HG03439 (cell line): ENCODE data around the gene E2F4.

ENCODE experiments used
- ATAC-seq: cut with Tn5 transposase; IDR thresholded peaks from one replicate; pipeline ENCODE4 v1.9.1; 2021; ENCODE audit warnings: mild to moderate bottlenecking, moderate library complexity; ENCODE audit not compliant: unreplicated experiment

Gene E2F4

DNA sequence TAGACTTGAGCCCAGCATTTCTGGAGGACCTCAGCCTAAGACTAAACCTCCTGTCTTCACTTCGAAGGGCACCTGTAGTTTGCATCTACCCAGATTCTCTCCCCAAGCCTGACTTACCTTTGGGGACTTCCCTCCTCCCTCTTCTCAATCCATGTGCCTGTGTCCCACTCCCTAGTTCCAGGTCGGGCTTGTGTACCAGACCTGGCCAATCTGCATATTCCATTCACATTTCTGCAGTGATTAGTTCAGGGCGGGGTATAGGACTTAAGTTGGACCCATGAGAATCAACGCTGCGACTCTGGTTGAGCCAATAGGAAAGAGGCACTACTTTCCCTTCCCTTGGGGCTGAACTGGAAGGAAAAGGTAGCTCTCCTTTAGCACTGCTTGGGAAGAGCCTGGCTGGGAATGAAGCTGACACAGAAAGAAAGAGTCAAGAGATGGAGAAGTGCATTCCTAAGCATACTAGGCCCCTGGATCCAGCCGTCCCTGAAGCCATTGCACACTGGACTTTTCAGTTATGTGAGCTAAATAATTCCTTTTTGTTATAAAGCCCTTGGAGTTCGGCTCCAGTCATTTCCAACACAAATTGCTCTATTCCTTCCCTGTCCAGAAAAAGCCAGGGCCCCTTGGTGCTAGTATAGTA, 34.7 kb upstream of the E2F4 start:
- no peak for ATAC-seq

DNA sequence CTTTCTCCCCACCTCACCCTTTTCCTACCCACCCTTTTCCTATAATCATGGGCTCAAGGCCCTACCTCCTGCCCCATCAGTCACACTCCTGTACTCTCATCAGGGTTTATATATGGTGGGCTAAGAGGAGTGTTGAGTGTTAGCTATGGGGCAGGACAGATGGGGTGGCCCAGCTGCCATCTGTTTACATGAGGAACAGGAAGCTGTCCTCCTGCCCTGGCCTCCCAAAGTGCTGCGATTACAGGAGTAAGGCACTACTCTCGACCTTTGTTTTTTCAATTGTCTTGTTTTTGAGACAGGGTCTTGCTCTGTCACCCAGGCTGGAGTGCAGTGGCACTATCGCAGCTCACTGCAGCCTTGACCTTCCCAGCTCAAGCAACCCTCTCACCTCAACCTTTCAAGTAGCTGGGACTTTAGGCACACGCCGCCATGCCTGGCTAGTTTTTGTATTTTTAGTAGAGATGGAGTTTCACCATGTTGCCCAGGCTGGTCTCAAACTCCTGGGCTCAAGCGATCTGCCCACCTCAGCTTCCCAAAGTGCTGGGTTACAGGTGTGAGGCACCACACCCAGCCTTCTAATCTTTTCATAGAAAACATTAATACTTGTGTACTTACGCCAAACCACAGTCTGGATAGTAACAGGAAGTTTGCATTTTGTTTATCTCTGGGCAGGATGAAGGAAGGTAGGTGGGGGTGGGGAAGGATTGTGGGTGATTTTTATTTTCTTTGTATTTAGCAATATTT, 33.9 kb upstream of the E2F4 start:
- ATAC-seq = no peak

DNA sequence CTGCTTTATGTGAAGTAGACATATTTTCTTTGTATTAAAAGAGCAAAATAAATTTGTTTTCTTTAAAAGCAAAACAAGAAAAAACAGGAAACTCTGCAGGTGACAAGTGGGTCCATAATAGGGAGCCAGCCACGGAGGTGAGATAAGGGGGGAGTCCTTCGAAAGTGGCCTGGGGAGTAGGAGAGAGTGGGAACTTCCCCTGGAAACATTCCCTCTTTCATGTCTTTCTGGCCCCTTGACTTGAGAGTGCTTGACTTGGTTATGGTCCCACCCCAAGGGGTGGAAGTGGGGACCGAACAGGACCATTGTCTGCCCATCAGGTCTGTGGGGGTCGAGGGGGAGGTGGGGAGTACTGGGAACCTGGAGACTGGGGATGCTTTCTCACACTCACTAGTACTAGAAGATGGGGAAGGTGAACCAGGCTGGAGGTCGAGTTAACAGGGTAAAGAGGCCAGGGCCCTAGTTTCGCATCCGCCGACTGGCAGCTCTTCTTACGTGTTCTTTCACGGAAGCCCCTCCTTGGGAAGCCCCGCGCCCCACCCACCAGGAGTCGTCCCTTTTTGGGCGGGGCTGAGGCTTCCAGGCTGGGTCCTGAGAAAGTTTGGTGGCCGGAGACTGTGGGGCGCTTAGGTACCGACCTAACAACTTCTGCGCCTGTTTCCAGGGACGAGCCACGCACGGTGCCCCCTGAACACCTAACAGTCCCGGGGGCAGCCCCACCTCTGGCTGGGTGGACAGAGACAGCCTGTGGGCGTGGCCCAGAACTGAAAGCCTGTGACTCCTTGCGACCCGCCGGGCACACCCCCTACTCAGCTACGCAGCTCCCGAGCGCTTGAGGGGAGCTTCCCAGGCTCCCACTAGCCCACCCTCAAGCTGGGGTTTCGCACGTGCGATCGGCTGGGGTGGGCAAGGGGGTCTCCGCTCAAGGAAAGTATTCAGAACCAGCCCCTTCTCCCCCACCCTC, 33.0 kb upstream of the E2F4 start:
- ATAC-seq = peak; percentile 45

DNA sequence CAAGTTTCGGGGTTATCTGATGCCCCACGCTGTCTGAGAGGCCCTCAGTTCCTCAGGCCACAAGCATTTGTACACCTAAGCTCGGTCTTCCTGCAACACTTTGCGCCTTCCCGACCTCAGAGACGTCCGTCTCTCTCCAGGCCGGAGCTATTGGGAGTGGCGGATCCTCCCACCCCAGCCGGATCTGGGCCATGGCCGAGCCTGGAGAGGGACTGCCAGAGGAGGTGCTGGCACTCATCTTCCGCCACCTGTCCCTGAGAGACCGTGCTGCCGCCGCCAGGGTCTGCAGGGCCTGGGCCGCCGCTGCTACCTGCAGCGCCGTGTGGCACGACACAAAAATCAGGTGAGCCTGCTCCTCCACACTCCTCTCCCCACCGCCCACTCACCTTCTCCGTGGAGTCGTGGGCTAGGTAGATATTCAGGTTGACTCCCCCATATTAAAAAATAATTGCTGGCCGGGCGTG, 30.3 kb upstream of the E2F4 start:
- ATAC-seq = no peak

DNA sequence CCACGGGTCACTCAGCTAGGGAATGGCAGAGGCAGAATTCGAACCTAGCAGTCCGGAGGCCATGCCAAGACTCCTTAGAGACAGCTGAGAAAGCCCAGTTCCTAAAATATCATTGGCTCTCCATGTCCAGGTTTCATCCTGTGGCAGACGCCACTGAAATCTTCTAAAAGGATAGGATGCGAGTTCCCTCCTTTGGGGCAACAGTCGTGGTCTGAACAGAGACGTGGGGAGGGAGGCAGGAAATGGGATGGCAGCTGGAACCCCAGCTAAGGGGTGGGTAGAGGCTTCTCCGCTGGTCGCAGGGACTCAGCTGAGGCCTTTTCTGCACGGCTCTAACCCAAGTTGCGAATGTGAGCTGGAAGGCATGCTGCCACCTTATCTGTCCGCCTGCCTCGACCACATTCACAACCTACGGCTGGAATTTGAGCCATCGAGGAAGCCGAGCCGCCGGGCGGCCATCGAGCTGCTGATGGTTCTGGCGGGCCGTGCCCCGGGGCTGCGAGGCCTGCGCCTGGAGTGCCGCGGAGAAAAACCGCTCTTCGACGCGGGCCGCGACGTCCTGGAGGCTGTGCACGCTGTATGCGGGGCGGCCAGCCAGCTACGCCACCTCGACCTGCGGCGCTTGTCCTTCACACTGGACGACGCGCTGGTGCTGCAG, 29.3 kb upstream of the E2F4 start:
- no peak for ATAC-seq

DNA sequence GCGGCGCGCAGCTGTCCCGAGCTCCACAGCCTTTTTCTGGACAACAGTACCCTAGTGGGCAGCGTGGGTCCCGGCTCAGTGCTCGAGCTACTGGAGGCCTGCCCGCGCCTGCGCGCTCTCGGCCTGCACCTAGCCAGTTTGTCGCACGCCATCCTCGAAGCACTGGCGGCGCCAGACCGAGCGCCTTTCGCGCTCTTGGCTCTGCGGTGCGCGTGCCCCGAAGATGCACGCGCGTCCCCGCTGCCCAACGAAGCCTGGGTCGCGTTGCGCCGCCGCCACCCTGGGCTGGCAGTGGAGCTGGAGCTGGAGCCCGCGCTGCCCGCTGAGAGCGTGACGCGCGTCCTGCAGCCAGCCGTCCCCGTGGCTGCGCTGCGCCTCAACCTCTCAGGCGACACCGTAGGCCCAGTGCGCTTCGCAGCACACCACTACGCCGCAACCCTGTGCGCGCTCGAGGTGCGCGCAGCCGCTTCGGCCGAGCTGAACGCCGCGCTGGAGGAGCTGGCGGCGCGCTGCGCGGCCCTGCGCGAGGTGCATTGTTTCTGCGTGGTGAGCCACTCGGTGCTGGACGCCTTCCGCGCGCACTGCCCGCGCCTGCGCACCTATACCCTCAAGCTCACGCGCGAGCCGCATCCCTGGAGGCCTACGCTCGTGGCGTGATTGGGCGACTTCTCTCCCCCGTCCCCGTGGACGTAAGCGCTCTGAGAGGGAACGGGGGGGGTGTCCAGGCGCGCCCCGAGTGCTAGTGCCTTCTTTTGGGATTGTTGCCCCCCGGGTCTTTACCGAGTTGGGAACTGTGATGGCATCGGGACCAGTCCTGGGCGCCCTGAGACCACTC, 28.6 kb upstream of the E2F4 start:
- no peak for ATAC-seq

DNA sequence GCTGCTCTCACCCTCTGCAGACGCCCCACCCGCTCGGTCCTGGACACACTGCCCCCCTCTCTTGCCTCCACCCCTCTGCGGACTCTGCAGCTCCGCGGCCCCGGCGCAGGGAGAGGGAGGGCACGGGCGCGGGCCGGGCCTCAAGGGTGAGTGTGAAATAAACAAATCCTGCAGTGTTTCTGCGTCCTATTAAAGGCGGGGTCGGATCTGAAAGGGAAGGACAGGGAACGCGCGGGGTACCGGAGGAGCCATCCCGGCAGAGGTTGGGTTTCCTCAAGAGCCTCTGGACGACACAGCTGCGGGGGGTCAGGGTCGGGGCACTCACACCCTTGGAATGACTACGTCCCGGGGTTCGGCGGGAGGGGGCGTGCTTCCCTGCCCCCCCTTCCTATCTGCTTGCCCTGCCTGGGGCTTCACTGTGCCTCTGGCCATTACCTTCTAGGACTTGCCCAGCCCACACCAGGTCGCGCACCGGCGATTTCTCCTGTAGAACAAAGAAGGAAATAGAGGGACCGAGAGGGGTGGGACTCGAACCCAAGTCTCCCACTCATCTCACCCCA, 27.9 kb upstream of the E2F4 start:
- ATAC-seq = no peak

DNA sequence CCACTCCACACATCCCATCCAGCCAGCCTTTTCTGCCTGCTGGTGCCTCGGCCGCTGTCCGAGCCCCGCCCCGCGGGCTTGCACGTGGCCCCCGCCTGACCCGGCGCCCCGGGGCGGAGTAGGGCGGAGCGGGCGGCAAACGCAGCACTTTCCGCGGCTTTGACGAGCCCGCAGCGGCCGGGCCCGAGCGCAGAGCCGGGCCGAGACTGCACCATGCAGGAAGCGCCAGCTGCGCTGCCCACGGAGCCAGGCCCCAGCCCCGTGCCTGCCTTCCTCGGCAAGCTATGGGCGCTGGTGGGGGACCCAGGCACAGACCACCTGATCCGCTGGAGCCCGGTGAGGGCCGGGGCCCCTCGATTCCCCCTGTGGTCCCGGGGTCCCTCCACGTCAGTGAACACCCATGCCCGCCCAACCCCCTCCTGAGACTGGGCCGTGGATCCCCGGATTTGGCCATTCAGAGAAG, 27.3 kb upstream of the E2F4 start, which contains the start of gene HSF4:
Gene HSF4, plus strand, starts transcription at position 147 of the 463 bp plus-strand sequence. Its CDS starts 67 bp downstream, at position 214.
- no peak for ATAC-seq

DNA sequence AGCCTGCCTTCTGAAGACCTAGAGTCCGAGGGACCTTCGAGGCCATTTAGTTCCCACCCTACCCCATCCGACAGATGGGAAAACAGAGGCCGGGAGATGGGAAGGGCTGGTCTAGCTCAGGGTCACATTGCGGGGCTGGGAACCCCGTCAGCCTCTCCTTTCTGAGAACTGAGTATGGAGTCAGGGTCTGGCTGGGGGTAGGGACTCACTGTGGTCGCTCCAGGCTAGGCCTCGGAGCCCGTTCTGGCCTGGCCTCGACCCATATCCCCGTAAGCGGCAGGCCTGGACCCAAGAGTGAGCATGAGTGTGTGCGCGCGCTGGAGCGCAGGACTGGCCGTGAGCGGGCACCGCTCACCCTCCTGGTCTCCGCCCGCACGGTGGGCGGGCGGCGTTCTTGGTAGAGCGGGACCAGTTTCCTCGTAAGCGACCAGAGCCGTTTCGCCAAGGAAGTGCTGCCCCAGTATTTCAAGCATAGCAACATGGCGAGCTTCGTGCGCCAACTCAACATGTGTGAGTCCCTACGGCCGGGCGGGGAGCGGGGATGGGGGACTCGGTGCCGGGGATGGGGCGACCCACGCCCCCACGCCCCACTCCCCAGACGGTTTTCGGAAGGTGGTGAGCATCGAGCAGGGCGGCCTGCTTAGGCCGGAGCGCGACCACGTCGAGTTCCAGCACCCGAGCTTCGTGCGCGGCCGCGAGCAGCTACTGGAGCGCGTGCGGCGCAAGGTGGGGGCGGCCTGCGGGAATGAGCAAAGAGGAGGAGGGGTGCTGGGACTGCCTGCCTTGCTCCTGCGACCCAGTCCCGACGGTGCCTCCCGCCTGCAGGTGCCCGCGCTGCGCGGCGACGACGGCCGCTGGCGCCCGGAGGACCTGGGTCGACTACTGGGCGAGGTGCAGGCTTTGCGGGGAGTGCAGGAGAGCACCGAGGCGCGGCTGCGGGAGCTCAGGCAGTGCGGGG, 26.6 kb upstream of the E2F4 start:
- ATAC-seq = no peak

DNA sequence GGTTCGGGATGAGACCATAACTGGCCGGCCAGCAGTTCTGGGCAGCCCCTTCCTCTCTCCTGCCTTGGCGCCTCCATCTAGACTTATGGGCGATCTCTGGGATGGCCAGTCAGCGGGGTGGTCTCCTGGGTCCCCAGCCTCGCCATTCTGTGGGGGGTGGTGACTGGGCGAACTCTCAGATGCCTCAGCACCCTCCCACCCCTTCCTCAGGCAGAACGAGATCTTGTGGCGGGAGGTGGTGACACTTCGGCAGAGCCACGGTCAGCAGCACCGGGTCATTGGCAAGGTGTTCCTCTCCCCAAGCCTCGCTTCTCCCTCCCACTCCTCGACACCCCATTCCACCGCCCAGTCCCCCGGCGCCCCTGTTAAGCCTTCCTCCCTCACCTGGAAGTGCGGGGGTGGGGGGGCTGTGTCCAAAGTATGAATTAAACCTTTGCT, 25.8 kb upstream of the E2F4 start:
- ATAC-seq = no peak

DNA sequence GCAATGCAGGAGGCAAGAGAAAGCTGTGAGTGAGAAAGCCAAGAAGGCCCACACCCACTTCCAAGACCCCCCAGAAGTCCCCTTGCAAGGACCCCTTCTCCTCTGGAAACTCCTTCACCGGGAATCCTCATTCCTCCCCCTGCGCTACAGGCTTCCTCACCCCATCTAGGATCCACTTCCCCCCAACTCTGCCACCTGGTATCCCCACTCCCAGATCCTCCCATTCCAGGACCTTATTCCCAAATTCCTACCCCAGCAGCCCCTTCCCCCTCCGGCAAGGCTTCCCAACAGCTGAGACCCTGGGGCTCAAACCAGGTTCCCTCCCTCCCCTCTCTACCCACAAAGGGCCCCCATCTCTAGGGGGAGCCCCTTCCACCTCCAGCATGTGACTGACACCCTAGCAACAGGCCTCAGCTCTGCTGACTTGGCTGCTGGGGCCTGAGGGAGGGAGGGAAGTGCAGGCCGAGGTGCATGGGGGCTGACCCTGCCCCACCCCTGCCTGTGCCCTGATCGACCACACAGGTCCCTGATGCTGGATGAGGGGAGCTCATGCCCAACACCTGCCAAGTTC, 25.3 kb upstream of the E2F4 start:
- no peak for ATAC-seq

DNA sequence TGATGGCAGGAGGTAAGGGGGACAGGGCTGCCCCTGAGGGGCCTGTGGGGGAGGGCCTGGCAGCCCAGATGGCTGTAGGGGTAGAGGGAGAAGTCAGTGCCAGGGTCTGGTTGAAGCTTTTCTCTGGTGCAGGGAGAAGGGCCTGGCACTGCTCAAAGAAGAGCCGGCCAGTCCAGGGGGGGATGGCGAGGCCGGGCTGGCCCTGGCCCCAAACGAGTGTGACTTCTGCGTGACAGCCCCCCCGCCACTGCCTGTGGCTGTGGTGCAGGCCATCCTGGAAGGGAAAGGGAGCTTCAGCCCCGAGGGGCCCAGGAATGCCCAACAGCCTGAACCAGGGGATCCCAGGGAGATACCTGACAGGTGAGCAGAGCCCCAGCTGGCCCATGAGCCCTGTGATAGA, 24.4 kb upstream of the E2F4 start:
- ATAC-seq = no peak

DNA sequence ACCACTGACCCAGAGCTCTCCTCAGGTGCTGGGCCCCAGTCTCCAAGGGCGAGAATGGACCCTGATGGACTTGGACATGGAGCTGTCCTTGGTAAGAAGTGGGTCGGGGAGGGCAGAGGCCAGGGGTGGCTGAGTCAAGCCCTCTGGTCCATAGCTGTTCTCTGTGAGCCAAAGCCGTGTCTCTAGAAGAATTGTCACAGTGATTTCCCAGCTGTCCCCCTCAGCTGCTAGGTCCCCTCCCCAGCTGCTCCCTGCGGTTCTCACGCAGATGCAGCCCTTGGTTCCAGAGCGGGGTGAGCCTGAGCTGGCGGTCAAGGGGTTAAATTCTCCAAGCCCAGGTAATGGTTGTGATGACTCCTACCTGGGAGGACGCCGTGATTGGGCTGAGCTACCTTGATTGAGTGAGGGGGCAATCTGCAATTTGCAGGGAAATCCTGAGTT, 22.9 kb upstream of the E2F4 start:
- no peak for ATAC-seq

DNA sequence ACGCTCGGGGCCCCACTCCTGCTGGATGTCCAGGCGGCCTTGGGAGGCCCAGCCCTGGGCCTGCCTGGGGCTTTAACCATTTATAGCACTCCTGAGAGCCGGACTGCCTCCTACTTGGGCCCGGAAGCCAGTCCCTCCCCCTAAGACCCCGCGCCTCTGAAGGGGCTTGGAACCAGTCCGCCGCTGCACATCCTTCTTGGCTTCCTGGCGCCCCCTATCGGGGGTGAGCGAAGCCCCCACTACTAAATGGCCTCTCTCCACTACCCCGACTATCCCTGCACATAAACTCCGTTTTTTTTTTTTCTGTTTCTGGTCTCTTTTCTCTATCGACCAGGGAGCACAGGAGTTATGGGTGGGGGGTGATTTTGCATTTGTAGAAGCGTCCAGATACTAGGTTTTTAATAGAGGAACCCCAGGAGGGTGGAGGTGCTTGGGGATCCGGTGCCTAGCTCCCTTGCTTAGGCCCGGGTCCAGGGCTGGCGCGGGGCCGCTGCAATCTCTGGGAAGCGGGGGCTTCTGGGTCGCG, 22.2 kb upstream of the E2F4 start:
- ATAC-seq = no peak

DNA sequence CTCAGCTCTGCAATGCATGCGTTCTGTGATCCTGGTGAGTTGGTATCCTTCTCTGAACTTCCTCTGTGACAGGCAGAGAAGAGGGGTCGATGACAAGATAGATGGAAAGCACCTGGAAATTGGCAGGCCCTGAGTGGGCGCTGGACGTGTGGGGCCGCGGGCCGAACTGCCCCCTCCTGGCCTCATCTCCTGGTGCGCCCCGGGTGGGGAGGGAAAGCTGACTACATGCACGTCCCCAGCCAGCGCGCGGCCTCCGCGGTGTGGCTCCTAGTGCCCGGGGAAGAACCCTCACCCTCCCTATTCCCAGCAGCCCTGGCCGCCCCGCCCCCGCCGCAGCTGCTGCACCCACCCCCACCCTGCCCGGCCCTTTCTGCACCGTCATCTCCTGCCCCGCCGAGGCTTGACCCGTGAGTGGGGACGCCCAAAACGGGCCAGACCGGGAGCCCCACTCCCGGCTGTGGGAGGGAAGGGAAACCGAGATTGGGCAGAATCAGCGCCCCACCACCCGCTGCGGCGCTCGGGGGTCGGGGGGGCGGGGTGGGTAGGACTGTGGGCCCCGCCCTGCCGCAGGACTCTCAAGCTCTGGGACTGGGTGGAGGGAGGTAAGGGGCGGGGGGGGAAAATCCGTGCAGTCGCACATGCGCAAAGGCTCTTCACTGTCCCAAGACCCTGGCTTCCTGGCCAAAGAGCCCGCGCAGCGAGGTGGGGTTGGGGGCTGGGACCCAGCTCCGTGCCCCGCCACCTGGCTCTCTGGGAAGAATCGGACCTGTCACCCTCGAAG, 21.6 kb upstream of the E2F4 start, which contains the start of gene NOL3:
Gene NOL3, plus strand, starts transcription at position 371 of the 781 bp plus-strand sequence.
- peak; percentile 45 for ATAC-seq

DNA sequence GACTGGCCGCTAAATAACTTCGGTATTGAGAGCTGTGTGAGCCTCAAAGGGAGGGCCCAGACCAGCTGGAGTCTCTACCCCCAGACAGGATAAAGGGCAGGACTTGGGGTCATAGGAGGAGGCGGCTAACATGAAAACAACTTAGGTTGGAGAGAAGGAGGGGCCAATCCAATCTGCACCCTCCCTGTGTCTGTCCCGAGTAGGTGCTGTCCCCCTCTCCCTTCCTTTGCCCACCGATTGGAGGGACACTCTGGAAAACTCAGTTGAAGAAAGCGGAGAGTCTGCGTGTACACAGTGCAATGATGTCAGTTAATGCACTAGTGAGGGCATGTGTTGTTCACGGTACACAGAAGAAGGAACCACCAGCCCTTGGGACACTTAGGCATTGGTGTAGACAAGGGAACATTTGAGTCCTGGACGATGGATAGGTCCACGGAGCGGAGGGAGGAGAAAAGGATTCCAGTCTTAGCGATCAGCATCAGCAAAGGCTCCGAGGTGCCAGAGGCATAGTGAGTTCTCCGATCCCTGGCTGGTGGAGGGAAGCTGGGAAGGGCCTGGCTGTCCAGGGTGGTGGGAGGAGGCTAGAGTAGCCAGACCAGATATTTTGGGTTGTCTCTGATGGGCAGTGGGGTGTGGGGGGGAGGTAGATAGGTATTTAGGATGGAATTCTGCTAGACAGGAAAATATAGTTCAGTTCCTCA, 20.9 kb upstream of the E2F4 start:
- no peak for ATAC-seq
